Measurements from ENCODE around the gene EHBP1L1.

Gene EHBP1L1

GRCh38 chr11:65598258-65598699, 22.4 kb downstream of the EHBP1L1 start:
- no peak for DNase-seq

DNA sequence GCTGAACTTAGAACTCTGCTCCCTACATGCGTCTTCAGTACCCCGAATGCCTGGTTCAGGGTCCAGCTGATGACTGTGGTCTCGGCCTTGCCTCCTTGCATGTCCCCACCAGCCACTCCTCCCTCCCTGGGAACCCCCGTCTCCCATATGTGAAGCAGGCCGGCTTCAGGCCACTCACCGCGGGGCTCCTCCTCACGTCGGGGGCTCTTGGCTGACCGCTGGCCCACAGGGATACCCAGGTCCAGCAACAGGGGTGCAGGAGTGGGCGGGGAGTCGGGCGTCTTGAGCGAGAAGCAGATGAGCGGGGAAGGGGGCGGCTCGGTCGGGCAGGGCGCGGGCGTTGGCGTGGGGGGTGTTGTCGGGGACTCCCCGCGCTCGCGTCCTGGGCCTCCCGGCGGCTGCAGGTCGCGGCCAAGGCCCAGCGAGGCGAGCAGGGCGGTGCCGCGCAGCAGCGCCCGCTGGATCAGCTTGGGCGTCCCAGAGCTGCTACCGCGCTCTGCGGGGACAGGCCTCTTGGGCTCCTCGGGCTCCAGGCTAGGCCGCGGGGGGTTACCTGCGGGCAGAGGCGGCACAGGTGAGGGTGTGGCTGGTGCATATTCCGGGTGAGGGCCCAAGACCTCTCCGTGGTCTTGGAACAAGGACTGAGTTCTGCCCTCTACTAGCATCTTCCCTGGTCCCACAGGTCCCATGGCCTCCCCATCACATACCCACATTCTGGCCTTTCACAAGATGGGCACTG, 23.5 kb downstream of the EHBP1L1 start:
- no peak for DNase-seq

DNA sequence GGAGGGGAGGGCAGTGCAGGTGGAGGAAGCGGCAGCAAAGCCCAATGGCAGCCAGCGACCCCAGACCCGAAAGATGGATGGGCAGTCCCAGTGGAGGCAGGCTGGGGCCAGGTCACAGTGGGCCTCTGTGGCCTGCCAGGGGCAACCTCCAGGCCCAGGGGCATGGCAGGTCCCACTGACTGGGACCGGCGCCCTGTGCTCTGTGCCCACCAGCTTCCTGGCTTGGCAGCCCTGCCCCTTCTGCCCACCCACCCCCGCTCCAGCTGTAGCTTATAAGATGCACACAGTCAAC, 24.0 kb downstream of the EHBP1L1 start:
- DNase-seq: no peak

- no peak for DNase-seq
These were observed 28.4 kb downstream of the EHBP1L1 start for GRCh38 chr11:65604258-65604657.

- DNase-seq: peak; percentile 90
These were observed 31.2 kb downstream of the EHBP1L1 start for GRCh38 chr11:65606876-65607613.

- DNase-seq: no peak
These were observed 32.0 kb downstream of the EHBP1L1 start for GRCh38 chr11:65607614-65608426.

- DNase-seq: no peak
These were observed 33.4 kb downstream of the EHBP1L1 start for GRCh38 chr11:65609229-65609628.

GRCh38 chr11:65609665-65610064, 33.8 kb downstream of the EHBP1L1 start:
- DNase-seq: no peak

GRCh38 chr11:65610404-65610803, 34.6 kb downstream of the EHBP1L1 start:
- DNase-seq: no peak

DNA sequence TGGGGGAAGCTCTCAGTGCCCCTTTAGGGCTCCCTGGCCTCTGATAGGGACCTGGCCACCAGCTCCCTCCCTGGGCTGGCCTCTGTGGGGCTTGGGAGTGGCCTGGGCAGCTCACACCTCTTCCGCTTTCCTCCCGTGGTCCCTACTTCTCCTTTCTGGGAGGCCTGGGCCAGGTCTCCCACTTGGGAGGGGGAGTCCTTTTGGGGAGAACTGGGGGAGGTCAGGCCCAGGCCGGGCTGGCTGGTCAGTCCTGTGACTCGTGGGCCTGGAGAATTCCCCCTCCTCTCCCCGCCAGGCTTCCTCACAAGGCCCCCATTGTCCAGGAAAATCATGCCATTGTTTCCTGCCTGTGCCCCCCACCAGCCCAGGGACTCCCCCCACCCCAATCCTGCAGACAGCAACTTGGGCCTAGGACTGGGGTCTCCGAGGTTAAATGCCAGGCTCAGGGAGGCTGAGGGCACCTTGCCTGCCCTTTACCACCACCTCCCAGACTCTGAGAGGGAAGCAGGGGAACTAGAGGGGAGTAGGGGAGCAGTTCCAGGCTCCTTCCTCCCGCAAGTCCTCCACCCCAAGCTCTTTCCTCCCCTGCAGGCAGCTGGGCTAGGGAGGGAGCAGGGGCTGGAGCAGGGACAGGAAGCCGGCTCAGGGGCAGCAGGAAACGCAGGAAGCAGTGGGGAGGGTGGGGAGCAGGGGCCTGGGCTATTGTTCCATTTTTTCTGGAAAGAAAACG, 35.3 kb downstream of the EHBP1L1 start:
- peak; percentile 21 for DNase-seq

DNA sequence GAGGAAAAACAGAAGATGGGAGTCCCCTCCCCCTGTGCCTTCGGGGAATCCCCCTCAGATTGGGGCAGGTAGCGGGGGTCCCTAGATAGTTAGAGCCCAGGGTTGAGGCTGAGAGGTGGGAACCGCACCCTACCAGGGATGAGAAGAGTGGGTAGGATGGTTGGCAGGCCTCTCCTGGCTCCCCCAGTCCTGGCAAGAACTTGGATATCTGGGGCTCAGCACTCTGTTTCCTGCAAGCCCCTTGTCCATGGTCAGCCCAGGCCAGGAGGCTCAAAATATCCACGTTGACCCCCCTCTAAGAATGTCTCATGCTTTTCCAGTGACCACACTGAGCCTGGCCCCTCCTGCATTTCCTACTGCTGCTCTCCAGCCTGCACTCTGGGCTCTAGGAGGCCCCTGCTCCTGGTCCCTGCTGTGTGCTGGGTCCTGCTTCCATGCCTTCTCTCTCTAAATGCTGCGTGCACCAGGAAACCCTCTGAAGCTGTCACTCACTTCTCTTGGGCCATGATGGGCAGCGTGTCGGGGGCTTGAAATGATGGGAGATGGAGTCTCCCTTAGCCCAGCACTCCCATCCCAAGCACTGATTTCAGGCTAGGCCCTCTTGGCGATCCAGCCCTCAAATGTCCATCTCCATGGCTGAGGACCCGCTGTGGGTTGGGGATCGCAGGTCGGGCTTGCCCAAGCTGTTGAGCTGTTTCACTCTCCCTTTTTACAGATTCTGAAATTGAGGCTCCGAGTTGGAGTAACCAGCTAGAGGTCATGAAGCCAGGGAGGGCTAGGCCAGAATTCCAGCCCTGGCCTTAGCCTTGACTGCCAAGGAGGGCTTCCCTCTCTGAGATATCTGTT, 36.1 kb downstream of the EHBP1L1 start:
- peak; percentile 47 for DNase-seq

DNA sequence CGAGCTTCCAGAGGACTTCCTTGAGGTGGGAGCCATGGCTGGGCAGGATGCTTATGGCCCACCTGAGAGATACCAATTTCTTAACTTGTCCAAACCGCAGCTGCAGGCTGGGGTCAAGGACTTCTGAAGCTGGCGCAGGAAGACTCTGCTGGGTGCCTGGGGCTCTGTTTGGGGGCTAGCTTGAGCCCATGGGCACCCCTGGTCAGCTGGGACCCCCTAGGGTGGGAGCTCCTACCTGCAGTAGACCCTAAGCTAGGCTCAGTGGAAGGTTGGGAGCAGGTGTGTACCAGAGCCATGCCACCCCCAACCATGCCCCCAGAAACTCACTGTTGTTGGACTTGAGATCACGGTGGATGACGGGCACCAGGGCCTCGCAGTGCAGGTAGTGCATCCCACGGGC, 36.8 kb downstream of the EHBP1L1 start:
- DNase-seq: no peak

GRCh38 chr11:65613091-65613928, 37.5 kb downstream of the EHBP1L1 start:
- no peak for DNase-seq

DNA sequence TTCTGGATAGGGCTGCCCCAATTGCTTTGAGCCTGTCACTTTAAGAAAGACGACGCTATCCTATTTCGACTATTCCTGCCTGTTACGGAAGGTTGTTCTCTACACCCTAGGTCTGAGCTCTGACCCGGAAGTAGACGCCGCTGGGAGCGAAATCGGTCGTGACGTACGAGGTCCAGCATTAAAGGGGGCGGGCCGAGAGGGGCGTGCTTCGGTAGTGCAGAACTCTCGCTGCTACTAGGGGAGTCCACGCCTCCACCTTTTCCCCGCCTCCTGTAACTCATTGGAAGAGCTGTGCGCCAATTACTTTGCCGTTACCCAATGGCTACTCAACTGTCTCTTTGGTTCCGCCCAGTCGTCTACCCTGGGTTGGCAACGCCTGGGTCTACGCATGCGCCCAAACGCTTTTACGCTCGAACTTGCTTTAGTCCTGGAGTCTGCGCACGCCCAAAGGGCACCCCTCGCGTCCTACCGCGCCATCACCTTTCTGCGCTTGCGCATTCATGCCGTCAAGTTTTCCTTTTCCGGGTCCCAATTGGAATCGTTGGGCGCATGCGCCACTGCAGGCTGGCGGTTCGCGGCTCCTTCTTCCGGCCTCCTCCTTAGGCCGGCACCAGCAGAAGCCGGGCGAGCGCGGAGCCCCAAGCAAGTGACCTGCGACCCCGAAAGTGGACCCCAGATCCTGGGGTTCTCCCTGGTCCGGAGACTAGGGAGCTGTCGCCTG, 39.5 kb downstream of the EHBP1L1 start, which contains the start of gene PCNX3:
TSS of gene PCNX3 (plus strand) at position 548 of the 721 bp plus-strand sequence. CDS start 536 bp downstream, outside the sequence.
- DNase-seq: peak; percentile 100

DNA sequence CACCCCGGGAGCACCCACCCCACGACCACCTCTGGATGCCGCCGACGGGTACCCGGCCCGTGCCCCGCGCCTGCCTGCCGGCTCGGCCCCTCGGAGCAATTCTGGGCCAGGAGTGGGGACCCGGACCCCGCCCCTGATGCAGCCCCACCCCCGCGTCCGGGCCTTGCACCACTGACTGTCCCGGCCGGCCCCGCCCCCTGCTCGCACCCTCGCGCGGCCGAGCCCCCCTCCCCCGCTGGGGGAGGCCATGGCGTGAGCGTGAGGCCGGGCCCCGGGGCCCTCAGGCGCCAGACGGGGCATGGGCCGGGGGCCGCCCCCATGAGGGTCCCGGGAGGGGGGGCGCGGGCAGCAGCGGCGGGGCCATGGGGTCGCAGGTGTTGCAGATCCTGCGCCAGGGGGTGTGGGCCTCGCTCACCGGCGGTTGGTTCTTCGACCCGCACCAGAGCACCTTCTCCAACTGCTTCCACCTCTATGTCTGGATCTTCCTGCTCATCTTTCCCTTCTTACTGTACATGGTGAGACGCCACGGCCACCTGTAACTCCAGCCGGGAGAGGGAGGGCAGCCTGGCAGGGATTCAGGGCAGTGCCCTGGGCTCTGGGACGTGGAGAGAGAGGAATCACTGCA, 40.2 kb downstream of the EHBP1L1 start:
- DNase-seq: peak; percentile 62

DNA sequence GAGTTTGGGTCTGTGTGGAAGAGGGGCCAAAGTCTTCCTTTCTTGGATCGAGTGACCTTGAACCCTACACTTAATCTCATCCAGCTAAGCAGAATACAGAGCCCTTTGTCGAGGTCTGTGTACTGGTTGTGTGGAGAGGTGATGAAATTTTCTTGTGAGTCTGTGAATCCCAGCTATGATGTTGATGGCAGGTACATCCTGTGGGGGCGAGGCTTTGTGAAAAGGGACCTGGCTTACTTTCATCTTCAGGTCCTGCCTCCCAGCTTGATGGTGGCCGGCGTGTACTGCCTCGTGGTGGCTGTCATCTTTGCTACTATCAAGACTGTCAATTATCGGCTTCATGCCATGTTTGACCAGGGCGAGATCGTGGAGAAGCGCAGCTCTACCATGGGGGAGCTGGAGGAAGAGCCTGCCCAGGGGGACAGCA, 40.7 kb downstream of the EHBP1L1 start:
- no peak for DNase-seq

- DNase-seq: no peak
These were observed 41.4 kb downstream of the EHBP1L1 start for GRCh38 chr11:65617136-65617850.

- no peak for DNase-seq
These were observed 42.3 kb downstream of the EHBP1L1 start for GRCh38 chr11:65617990-65618751.

All from EL (cell line).